K562 (cell line): ENCODE data around the gene TRMT44. TPM values are rescaled to one million over a fixed set of nuclear protein-coding genes. Genes with fewer than 3 reads are reported as not detected.

ENCODE experiments used
- FOXJ2 ChIP-seq: fragments of 200-800 bp; sonication (Bioruptor generic); IDR thresholded peaks from 2 replicates; pipeline ENCODE4 v1.6.1; 2016; ENCODE audit warnings: missing genetic modification characterization, missing compliant biosample characterization
- MAFK ChIP-seq: IDR thresholded peaks from 2 replicates; pipeline ENCODE4 v1.6.1; 2011; ENCODE audit warnings: low read length, improper control_type of control experiment
- NFRKB ChIP-seq: fragments of 450-650 bp; IDR thresholded peaks from 2 replicates; pipeline ENCODE4 v1.6.1; 2016; ENCODE audit warnings: low read depth
- PBX2 ChIP-seq, 2 experiments: IDR thresholded peaks in 1 of 2; conservative IDR thresholded peaks in 1 of 2; 2 replicates each; pipeline ENCODE4 v1.6.1; 2016; ENCODE audit warnings: low read depth in 2 of 2, mild to moderate bottlenecking in 1 of 2, missing compliant biosample characterization in 1 of 2, missing genetic modification characterization in 1 of 2, moderate library complexity in 1 of 2
- ZNF384 ChIP-seq: IDR thresholded peaks from 2 replicates; pipeline ENCODE4 v1.6.1; 2012; ENCODE audit warnings: low read depth, low read length, improper control_type of control experiment
- polyA plus RNA-seq, 8 experiments: library from polyadenylated mRNA; depleted of rRNA in 4 of 8; stranded (reverse) in 5 of 8; unstranded in 3 of 8; fragments of >200 nt; fragmentation: Nextera tagmentation in 2 of 8; fragmentation: Illumina TruSeq in 1 of 8; extraction: Ambion mirVana in 2 of 8; extraction: Trizol in 1 of 8; gene quantifications; 2 replicates each; pipeline versions ENCODE4 v1.2.1 to v1.2.3, GENCODE V29; 2011 to 2014; ENCODE audit warnings: inconsistent platforms in 1 of 8, missing spikeins in 1 of 8
- total RNA-seq, 7 experiments: library from RNA; depleted of rRNA in 6 of 7; stranded (reverse); fragments of >200 nt in 6 of 7; fragmentation: Illumina TruSeq in 2 of 7; extraction: Trizol in 2 of 7; gene quantifications; 2 replicates each; pipeline versions ENCODE4 v1.2.1 to v1.2.3, GENCODE V29; 2011 to 2021; ENCODE audit warnings: low replicate concordance in 1 of 7
- TF ChIP-seq, protein P1 (sequence below): fragments of 250-450 bp; sonication (Bioruptor Pico); IDR thresholded peaks from 2 replicates; pipeline ENCODE4 v1.4.0; 2020

The TRMT44 gene
- total and polyA plus RNA-seq, 9 of the 15 experiments (the other 6 are each of a cell fraction or from before 2014, with no cell fraction given): 1.2 to 18.6 (median 10.0) TPM

- TF ChIP-seq ZNF384 (no peak), FOXJ2 (no peak), MAFK (no peak), NFRKB (no peak), PBX2 (CRISPR knock-in tag; IDR thresholded peaks at IDR 0.05; ENCODE audit: low read depth) (no peak), PBX2 (tag; conservative IDR thresholded peaks at IDR 0.05; ENCODE audit: low read depth) (no peak)
- TF ChIP-seq, protein P1, sequence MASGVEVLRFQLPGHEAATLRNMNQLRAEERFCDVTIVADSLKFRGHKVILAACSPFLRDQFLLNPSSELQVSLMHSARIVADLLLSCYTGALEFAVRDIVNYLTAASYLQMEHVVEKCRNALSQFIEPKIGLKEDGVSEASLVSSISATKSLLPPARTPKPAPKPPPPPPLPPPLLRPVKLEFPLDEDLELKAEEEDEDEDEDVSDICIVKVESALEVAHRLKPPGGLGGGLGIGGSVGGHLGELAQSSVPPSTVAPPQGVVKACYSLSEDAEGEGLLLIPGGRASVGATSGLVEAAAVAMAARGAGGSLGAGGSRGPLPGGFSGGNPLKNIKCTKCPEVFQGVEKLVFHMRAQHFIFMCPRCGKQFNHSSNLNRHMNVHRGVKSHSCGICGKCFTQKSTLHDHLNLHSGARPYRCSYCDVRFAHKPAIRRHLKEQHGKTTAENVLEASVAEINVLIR (CRISPR knock-in tag): no peak
- TF ChIP-seq, all 486 proteins: peak for 0
Observed at GRCh38 chr4:8411351-8412180, 29.0 kb upstream of the TRMT44 start (continued).
